ENCODE measurements around the gene PHC3. TPM values are rescaled to one million over a fixed set of nuclear protein-coding genes. Genes with fewer than 3 reads are reported as not detected.

The PHC3 gene
- total and polyA plus RNA-seq, 10 donors = 4.9 to 130 (median 92.8) TPM

- no peak for DNase-seq
- peaks cover 0 to 60% (median 0%) of the 10 kb centered on the region in 6 donors for H3K36me3 ChIP-seq
- no peak overlapping the region for H3K4me3 ChIP-seq
- no peaks in the 10 kb centered on the region for H3K9me3 ChIP-seq
- WGBS, 5 donors = 79 to 88% (median 83%) methylated on average over 13 of the region's 13 CpGs
- peak in 1 of 3 donors; percentile 7 for TF ChIP-seq POLR2AphosphoS5 (IDR thresholded peaks at IDR 0.05)
- no peak for TF ChIP-seq POLR2A (IDR thresholded peaks at IDR 0.05)
- TF ChIP-seq CTCF (IDR thresholded peaks at IDR 0.05 in 8 of 11, conservative IDR thresholded peaks at IDR 0.05 in 3 of 11) = peak in 1 of 11 experiments; percentile 9
- H3K27ac ChIP-seq = no peak overlapping the region
- intact Hi-C loops (cut with DNase I; ENCODE audit: low total_unique reads) = no loop called here
- H3K4me1 ChIP-seq = peaks cover 0 to 4% (median 2%) of the 10 kb centered on the region in 6 donors
- H3K27me3 ChIP-seq (replicated peaks in 1 of 7) = no peaks in the 10 kb centered on the region
Measured at GRCh38 chr3:170078620-170079281, 102.8 kb downstream of the PHC3 start.

- TF ChIP-seq POLR2A (IDR thresholded peaks at IDR 0.05) (no peak), POLR2AphosphoS5 (IDR thresholded peaks at IDR 0.05) (no peak), CTCF (IDR thresholded peaks at IDR 0.05 in 8 of 11, conservative IDR thresholded peaks at IDR 0.05 in 3 of 11) (no peak)
- peaks cover 0 to 4% (median 2%) of the 10 kb centered on the region in 6 donors for H3K4me1 ChIP-seq
- intact Hi-C loops (cut with DNase I; ENCODE audit: low total_unique reads) = no loop called here
- WGBS, 5 donors = 78 to 84% (median 82%) methylated on average over 10 of the region's 10 CpGs
- peaks cover 0 to 4% (median 0%) of the 10 kb centered on the region in 8 donors for H3K9me3 ChIP-seq
- H3K27ac ChIP-seq = no peak overlapping the region
- no peak overlapping the region for H3K4me3 ChIP-seq
- peaks cover 0 to 46% (median 0%) of the 10 kb centered on the region in 6 donors for H3K36me3 ChIP-seq
- H3K27me3 ChIP-seq (replicated peaks in 1 of 7) = no peaks in the 10 kb centered on the region
- no peak for DNase-seq
Measured at GRCh38 chr3:170077361-170077760, 104.2 kb downstream of the PHC3 start.

GRCh38 chr3:170076715-170077238, 104.8 kb downstream of the PHC3 start:
- Histone ChIP-seq H3K27ac (no peak overlapping the region), H3K9me3 (peaks cover 0 to 8% (median 0%) of the 10 kb centered on the region in 8 donors), H3K36me3 (peaks cover 0 to 40% (median 0%) of the 10 kb centered on the region in 6 donors), H3K27me3 (replicated peaks in 1 of 7) (no peaks in the 10 kb centered on the region), H3K4me3 (no peak overlapping the region), H3K4me1 (peaks cover 0 to 4% (median 2%) of the 10 kb centered on the region in 6 donors)
- intact Hi-C loops (cut with DNase I; ENCODE audit: low total_unique reads) = no loop called here
- DNase-seq = no peak
- WGBS, 5 donors = 76 to 78% (median 78%) methylated on average over 6 of the region's 6 CpGs
- TF ChIP-seq CTCF (IDR thresholded peaks at IDR 0.05 in 8 of 11, conservative IDR thresholded peaks at IDR 0.05 in 3 of 11) = no peak

GRCh38 chr3:170075441-170076091, 106.0 kb downstream of the PHC3 start:
- TF ChIP-seq POLR2A (IDR thresholded peaks at IDR 0.05) (no peak), POLR2AphosphoS5 (IDR thresholded peaks at IDR 0.05) (no peak), CTCF (IDR thresholded peaks at IDR 0.05 in 8 of 11, conservative IDR thresholded peaks at IDR 0.05 in 3 of 11) (no peak)
- H3K4me1 ChIP-seq = peaks cover 0 to 4% (median 2%) of the 10 kb centered on the region in 6 donors
- no peak overlapping the region for H3K4me3 ChIP-seq
- no peak for DNase-seq
- H3K9me3 ChIP-seq = peaks cover 0 to 16% (median 7%) of the 10 kb centered on the region in 8 donors
- H3K36me3 ChIP-seq = peaks cover 0 to 28% (median 0%) of the 10 kb centered on the region in 6 donors
- no peak overlapping the region for H3K27ac ChIP-seq
- intact Hi-C loops (cut with DNase I; ENCODE audit: low total_unique reads) = no loop called here
- WGBS, 5 donors = 68 to 96% (median 82%) methylated on average over 4 of the region's 4 CpGs
- no peaks in the 10 kb centered on the region for H3K27me3 ChIP-seq (replicated peaks in 1 of 7)

All from spleen (tissue), 11 donors.